H54 (cell line): ENCODE measurements around the gene CMYA5.

Experiments used
- DNase-seq: peaks from one replicate; pipeline ENCODE4 v3.0.0; 2011; ENCODE audit warnings: low spot score, mixed read lengths; ENCODE audit not compliant: insufficient read length
- FAIRE-seq: peaks from 3 replicates; lab custom pipeline; 2011; peaks lifted over from hg19 to GRCh38; lab: Jason Lieb, UNC
- POLR2A ChIP-seq: IDR thresholded peaks from 2 replicates; pipeline ENCODE4 v1.6.1; 2011; ENCODE audit warnings: low read depth, mild to moderate bottlenecking, low read length

The CMYA5 gene

GRCh38 chr5:79716839-79717238 lies 27.2 kb downstream of the CMYA5 start:
- no peak for TF ChIP-seq POLR2A
- FAIRE-seq (no peak), DNase-seq (no peak)

GRCh38 chr5:79720096-79720495 lies 30.5 kb downstream of the CMYA5 start:
- DNase-seq (no peak), FAIRE-seq (no peak)
- TF ChIP-seq POLR2A, result no peak

GRCh38 chr5:79727451-79728355 lies 38.1 kb downstream of the CMYA5 start:
- DNase-seq (no peak), FAIRE-seq (no peak)
- TF ChIP-seq POLR2A, result no peak

GRCh38 chr5:79728396-79728795 lies 38.8 kb downstream of the CMYA5 start:
- no peak for DNase-seq
- TF ChIP-seq POLR2A, result no peak
- FAIRE-seq, result no peak

- no peak for DNase-seq
- FAIRE-seq, result no peak
- TF ChIP-seq POLR2A, result no peak
Observed at GRCh38 chr5:79729679-79730078, 40.0 kb downstream of the CMYA5 start.

- no peak for FAIRE-seq
- TF ChIP-seq POLR2A, result no peak
- no peak for DNase-seq
Observed at GRCh38 chr5:79730564-79730963, 40.9 kb downstream of the CMYA5 start.

GRCh38 chr5:79731775-79732174 lies 42.1 kb downstream of the CMYA5 start:
- FAIRE-seq, result no peak
- TF ChIP-seq POLR2A, result no peak
- no peak for DNase-seq

- TF ChIP-seq POLR2A, result no peak
- FAIRE-seq, result no peak
- no peak for DNase-seq
Observed at GRCh38 chr5:79736528-79737514, 47.2 kb downstream of the CMYA5 start.

GRCh38 chr5:79738349-79738748 lies 48.7 kb downstream of the CMYA5 start:
- no peak for FAIRE-seq
- no peak for TF ChIP-seq POLR2A

GRCh38 chr5:79742549-79743136 lies 53.0 kb downstream of the CMYA5 start:
- FAIRE-seq (no peak), DNase-seq (no peak)
- TF ChIP-seq POLR2A, result no peak

More at GRCh38 chr5:79738349-79738748, 48.7 kb downstream of the CMYA5 start:
- DNase-seq, result no peak

- FAIRE-seq (no peak), DNase-seq (no peak)
- no peak for TF ChIP-seq POLR2A
Observed at GRCh38 chr5:79743846-79744605, 54.4 kb downstream of the CMYA5 start.

GRCh38 chr5:79745255-79745654 lies 55.6 kb downstream of the CMYA5 start:
- FAIRE-seq (no peak), DNase-seq (no peak)
- no peak for TF ChIP-seq POLR2A
